ENCODE measurements around the gene BDP1.
"Not testable (repeated sequence)": the region's sequence is repeated elsewhere in the genome, so short reads cannot be mapped to it uniquely, and the experiment has no call there.

BDP1 gene

GRCh38 chr5:71569748-71570509, 114.5 kb downstream of the BDP1 start:
- no peak for DNase-seq (ENCODE audit: low read depth)

GRCh38 chr5:71571811-71572210, 116.4 kb downstream of the BDP1 start:
- DNase-seq (ENCODE audit: low read depth) = not testable (repeated sequence)

- no peak for DNase-seq (ENCODE audit: low read depth)
Measured at GRCh38 chr5:71573591-71573990, 118.1 kb downstream of the BDP1 start.

- not testable (repeated sequence) for DNase-seq (ENCODE audit: low read depth)
Measured at GRCh38 chr5:71575588-71575987, 120.1 kb downstream of the BDP1 start.

GRCh38 chr5:71576241-71576640, 120.8 kb downstream of the BDP1 start:
- no peak for DNase-seq (ENCODE audit: low read depth)

GRCh38 chr5:71577839-71578238, 122.4 kb downstream of the BDP1 start:
- DNase-seq (ENCODE audit: low read depth) = not testable (repeated sequence)

GRCh38 chr5:71582945-71583584, 127.6 kb downstream of the BDP1 start:
- DNase-seq (ENCODE audit: low read depth) = no peak

- no peak for DNase-seq (ENCODE audit: low read depth)
Measured at GRCh38 chr5:71586052-71586940, 130.8 kb downstream of the BDP1 start.

GRCh38 chr5:71586941-71587765, 131.7 kb downstream of the BDP1 start, which contains the start of gene MCCC2:
Gene MCCC2 (plus strand): TSS chr5:71587340. CDS start chr5:71587426, 86 bp downstream.
- DNase-seq (ENCODE audit: low read depth) = peak; percentile 95

- DNase-seq (ENCODE audit: low read depth) = no peak
Measured at GRCh38 chr5:71587766-71588532, 132.5 kb downstream of the BDP1 start.

GRCh38 chr5:71588533-71588885, 133.1 kb downstream of the BDP1 start:
- DNase-seq (ENCODE audit: low read depth) = no peak

GRCh38 chr5:71589903-71590302, 134.5 kb downstream of the BDP1 start:
- DNase-seq (ENCODE audit: low read depth) = no peak

GRCh38 chr5:71591100-71591499, 135.6 kb downstream of the BDP1 start:
- DNase-seq (ENCODE audit: low read depth) = no peak

GRCh38 chr5:71596169-71596568, 140.7 kb downstream of the BDP1 start:
- no peak for DNase-seq (ENCODE audit: low read depth)

- DNase-seq (ENCODE audit: low read depth) = no peak
Measured at GRCh38 chr5:71597001-71597400, 141.6 kb downstream of the BDP1 start.

- DNase-seq (ENCODE audit: low read depth) = no peak
Measured at GRCh38 chr5:71600783-71601182, 145.3 kb downstream of the BDP1 start.

GRCh38 chr5:71601222-71602026, 146.0 kb downstream of the BDP1 start:
- peak; percentile 55 for DNase-seq (ENCODE audit: low read depth)

- DNase-seq (ENCODE audit: low read depth) = not testable (repeated sequence)
Measured at GRCh38 chr5:71609916-71610315, 154.5 kb downstream of the BDP1 start.

- DNase-seq (ENCODE audit: low read depth) = no peak
Measured at GRCh38 chr5:71615809-71616208, 160.4 kb downstream of the BDP1 start.

Measured in activated T-cell treated with anti-CD3 and anti-CD28 coated beads for 1 hour (primary cell).